ENCODE measurements around the gene THOC2. TPM values are rescaled to one million over a fixed set of nuclear protein-coding genes. Genes with fewer than 3 reads are reported as not detected.
A peak's percentile ranks its signal among the peaks of the same experiment; 100 is the strongest.
"Not testable (repeated sequence)": the region's sequence is repeated elsewhere in the genome, so short reads cannot be mapped to it uniquely, and the experiment has no call there.

The THOC2 gene
- total RNA-seq, 1 experiment from 2014 or later = 33.1 TPM

- not testable (repeated sequence) for DNase-seq (ENCODE audit: low spot score)
Observed at GRCh38 chrX:123735137-123735536, 2.3 kb upstream of the THOC2 start.

GRCh38 chrX:123734079-123734478, 1.2 kb upstream of the THOC2 start:
- DNase-seq (ENCODE audit: low spot score) = not testable (repeated sequence)

GRCh38 chrX:123731987-123732669, 724 bp downstream of the THOC2 start:
- DNase-seq (ENCODE audit: low spot score) = peak; percentile 7

GRCh38 chrX:123731258-123731986, 1.4 kb downstream of the THOC2 start:
- DNase-seq (ENCODE audit: low spot score) = no peak

GRCh38 chrX:123728554-123728953, 4.3 kb downstream of the THOC2 start:
- no peak for DNase-seq (ENCODE audit: low spot score)

GRCh38 chrX:123728016-123728415, 4.8 kb downstream of the THOC2 start:
- no peak for DNase-seq (ENCODE audit: low spot score)

- DNase-seq (ENCODE audit: low spot score) = not testable (repeated sequence)
Observed at GRCh38 chrX:123722193-123722592, 10.7 kb downstream of the THOC2 start.

GRCh38 chrX:123720486-123720885, 12.4 kb downstream of the THOC2 start:
- no peak for DNase-seq (ENCODE audit: low spot score)

- no peak for DNase-seq (ENCODE audit: low spot score)
Observed at GRCh38 chrX:123713841-123714240, 19.0 kb downstream of the THOC2 start.

GRCh38 chrX:123713434-123713833, 19.4 kb downstream of the THOC2 start:
- DNase-seq (ENCODE audit: low spot score) = no peak

- DNase-seq (ENCODE audit: low spot score) = not testable (repeated sequence)
Observed at GRCh38 chrX:123711201-123711600, 21.7 kb downstream of the THOC2 start.

GRCh38 chrX:123704781-123705180, 28.1 kb downstream of the THOC2 start:
- no peak for DNase-seq (ENCODE audit: low spot score)

GRCh38 chrX:123698979-123699520, 33.8 kb downstream of the THOC2 start:
- DNase-seq (ENCODE audit: low spot score) = no peak

- DNase-seq (ENCODE audit: low spot score) = no peak
Observed at GRCh38 chrX:123696334-123696733, 36.5 kb downstream of the THOC2 start.

- no peak for DNase-seq (ENCODE audit: low spot score)
Observed at GRCh38 chrX:123695242-123695641, 37.6 kb downstream of the THOC2 start.

GRCh38 chrX:123691776-123692175, 41.1 kb downstream of the THOC2 start:
- DNase-seq (ENCODE audit: low spot score) = no peak

GRCh38 chrX:123688524-123688923, 44.3 kb downstream of the THOC2 start:
- DNase-seq (ENCODE audit: low spot score) = no peak

- no peak for DNase-seq (ENCODE audit: low spot score)
Observed at GRCh38 chrX:123685232-123685631, 47.6 kb downstream of the THOC2 start.

- no peak for DNase-seq (ENCODE audit: low spot score)
Observed at GRCh38 chrX:123682186-123682585, 50.7 kb downstream of the THOC2 start.

- not testable (repeated sequence) for DNase-seq (ENCODE audit: low spot score)
Observed at GRCh38 chrX:123679733-123680460, 53.0 kb downstream of the THOC2 start.

- DNase-seq (ENCODE audit: low spot score) = no peak
Observed at GRCh38 chrX:123675154-123675553, 57.7 kb downstream of the THOC2 start.

- no peak for DNase-seq (ENCODE audit: low spot score)
Observed at GRCh38 chrX:123673813-123674212, 59.0 kb downstream of the THOC2 start.

Data from A172 (cell line).